ENCODE data around the gene SYT1. TPM values are rescaled to one million over a fixed set of nuclear protein-coding genes. Genes with fewer than 3 reads are reported as not detected.

Gene SYT1
- total RNA-seq, 3 donors from 2014 or later, result 1.4 to 11.8 (median 2.0) TPM

GRCh38 chr12:79267580-79267979 is 403.0 kb downstream of the SYT1 start:
- H3K36me3 ChIP-seq (ENCODE audit: low read depth), result no peaks in the 10 kb centered on the region
- ATAC-seq (no peak), DNase-seq (no peak)
- intact Hi-C loops (cut with DNase I, micrococcal nuclease), result no loop called here
- H3K9me3 ChIP-seq, result no peaks in the 10 kb centered on the region
- H3K4me1 ChIP-seq (ENCODE audit: low read depth), result no peaks in the 10 kb centered on the region
- TF ChIP-seq, protein P1, sequence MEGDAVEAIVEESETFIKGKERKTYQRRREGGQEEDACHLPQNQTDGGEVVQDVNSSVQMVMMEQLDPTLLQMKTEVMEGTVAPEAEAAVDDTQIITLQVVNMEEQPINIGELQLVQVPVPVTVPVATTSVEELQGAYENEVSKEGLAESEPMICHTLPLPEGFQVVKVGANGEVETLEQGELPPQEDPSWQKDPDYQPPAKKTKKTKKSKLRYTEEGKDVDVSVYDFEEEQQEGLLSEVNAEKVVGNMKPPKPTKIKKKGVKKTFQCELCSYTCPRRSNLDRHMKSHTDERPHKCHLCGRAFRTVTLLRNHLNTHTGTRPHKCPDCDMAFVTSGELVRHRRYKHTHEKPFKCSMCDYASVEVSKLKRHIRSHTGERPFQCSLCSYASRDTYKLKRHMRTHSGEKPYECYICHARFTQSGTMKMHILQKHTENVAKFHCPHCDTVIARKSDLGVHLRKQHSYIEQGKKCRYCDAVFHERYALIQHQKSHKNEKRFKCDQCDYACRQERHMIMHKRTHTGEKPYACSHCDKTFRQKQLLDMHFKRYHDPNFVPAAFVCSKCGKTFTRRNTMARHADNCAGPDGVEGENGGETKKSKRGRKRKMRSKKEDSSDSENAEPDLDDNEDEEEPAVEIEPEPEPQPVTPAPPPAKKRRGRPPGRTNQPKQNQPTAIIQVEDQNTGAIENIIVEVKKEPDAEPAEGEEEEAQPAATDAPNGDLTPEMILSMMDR (IDR thresholded peaks at IDR 0.05), result no peak
- no peak overlapping the region for H3K4me3 ChIP-seq

- Histone ChIP-seq H3K9me3 (no peaks in the 10 kb centered on the region), H3K4me1 (ENCODE audit: low read depth) (no peaks in the 10 kb centered on the region), H3K4me3 (no peak overlapping the region), H3K36me3 (ENCODE audit: low read depth) (no peaks in the 10 kb centered on the region)
- TF ChIP-seq, protein P1 (IDR thresholded peaks at IDR 0.05), result no peak
- no peak for ATAC-seq
- intact Hi-C loops (cut with DNase I, micrococcal nuclease), result no loop called here
- DNase-seq, result no peak
Observed at GRCh38 chr12:79274501-79275064, 410.0 kb downstream of the SYT1 start.

- intact Hi-C loops (cut with DNase I, micrococcal nuclease), result no loop called here
- H3K4me1 ChIP-seq (ENCODE audit: low read depth), result no peaks in the 10 kb centered on the region
- TF ChIP-seq, protein P1 (IDR thresholded peaks at IDR 0.05), result no peak
- ATAC-seq (no peak), DNase-seq (no peak)
- no peak overlapping the region for H3K4me3 ChIP-seq
- H3K9me3 ChIP-seq, result no peaks in the 10 kb centered on the region
- H3K36me3 ChIP-seq (ENCODE audit: low read depth), result no peaks in the 10 kb centered on the region
Observed at GRCh38 chr12:79275631-79276030, 411.1 kb downstream of the SYT1 start.

GRCh38 chr12:79283364-79283763 is 418.8 kb downstream of the SYT1 start:
- Histone ChIP-seq H3K4me1 (ENCODE audit: low read depth) (no peaks in the 10 kb centered on the region), H3K4me3 (no peak overlapping the region), H3K9me3 (no peaks in the 10 kb centered on the region), H3K36me3 (ENCODE audit: low read depth) (no peaks in the 10 kb centered on the region)
- intact Hi-C loops (cut with DNase I, micrococcal nuclease), result no loop called here
- no peak for ATAC-seq
- DNase-seq, result no peak
- TF ChIP-seq, protein P1 (IDR thresholded peaks at IDR 0.05), result no peak

DNA sequence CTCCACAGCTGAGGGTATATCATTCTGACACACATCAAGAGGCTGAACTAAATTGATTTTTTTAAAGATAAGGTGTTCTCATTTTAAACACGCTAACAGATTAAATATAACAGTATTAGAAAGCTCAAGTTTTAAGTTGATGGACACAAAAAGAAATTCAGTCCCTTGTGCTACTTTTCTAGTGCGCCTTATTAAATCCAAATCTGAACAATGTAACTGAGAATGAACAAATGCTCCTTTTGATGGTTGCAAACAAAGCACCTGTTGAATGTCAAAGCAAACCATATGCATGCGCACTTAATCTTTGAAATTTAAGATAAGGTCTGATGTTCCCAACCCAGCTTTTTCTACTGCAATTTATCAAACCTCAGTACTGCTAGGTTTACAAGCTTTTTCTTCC is 424.3 kb downstream of the SYT1 start:
- TF ChIP-seq, protein P1 (IDR thresholded peaks at IDR 0.05), result no peak
- intact Hi-C loops (cut with DNase I, micrococcal nuclease), result no loop called here
- no peaks in the 10 kb centered on the region for H3K9me3 ChIP-seq
- no peaks in the 10 kb centered on the region for H3K4me1 ChIP-seq (ENCODE audit: low read depth)
- no peak for ATAC-seq
- H3K4me3 ChIP-seq, result no peak overlapping the region
- H3K36me3 ChIP-seq (ENCODE audit: low read depth), result no peaks in the 10 kb centered on the region
- DNase-seq, result no peak

DNA sequence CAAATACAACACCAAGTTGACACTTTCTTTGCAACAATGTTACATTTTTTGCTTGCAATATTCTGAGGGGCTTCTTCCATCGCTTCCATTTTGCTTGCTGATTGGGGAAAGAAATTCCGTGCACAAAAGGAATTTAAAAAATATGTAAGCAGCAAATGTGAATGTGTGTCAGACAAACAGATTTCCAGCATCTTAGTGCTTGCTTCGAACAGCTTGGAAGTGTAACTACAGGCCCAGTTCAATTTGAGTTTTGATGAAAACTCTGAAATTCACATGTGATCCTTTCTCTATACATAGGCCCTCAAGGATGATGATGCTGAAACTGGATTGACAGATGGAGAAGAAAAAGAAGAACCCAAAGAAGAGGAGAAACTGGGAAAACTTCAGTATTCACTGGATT is 427.1 kb downstream of the SYT1 start:
- intact Hi-C loops (cut with DNase I, micrococcal nuclease), result no loop called here
- no peaks in the 10 kb centered on the region for H3K9me3 ChIP-seq
- H3K36me3 ChIP-seq (ENCODE audit: low read depth), result no peaks in the 10 kb centered on the region
- no peak overlapping the region for H3K4me3 ChIP-seq
- TF ChIP-seq, protein P1 (IDR thresholded peaks at IDR 0.05), result no peak
- no peaks in the 10 kb centered on the region for H3K4me1 ChIP-seq (ENCODE audit: low read depth)
- ATAC-seq (no peak), DNase-seq (no peak)
